Activated CD8-positive, alpha-beta memory T cell treated with anti-CD3 and anti-CD28 coated beads, Interleukin-2, amount 10 ng/mL, durations not matched to agents 7 days and 5 days (primary cell): ENCODE results near the gene LGALS12. TPM values are rescaled to one million over a fixed set of nuclear protein-coding genes. Genes with fewer than 3 reads are reported as not detected.
"Not testable (repeated sequence)": the region's sequence is repeated elsewhere in the genome, so short reads cannot be mapped to it uniquely, and the experiment has no call there.

Experiments used
- ATAC-seq: fragments of 150-1000 bp; cut with Tn5 transposase; one replicate; pipeline ENCODE4 v1.10.0; 2021; ENCODE audit warnings: moderate library complexity
- CTCF ChIA-PET: fragments of 350-600 bp; sonication (Branson Sonifier 250); formaldehyde crosslinking; loops from one replicate; lab custom pipeline; 2021; ENCODE audit warnings: antibody characterized with exemption; lab: Charles Lee
- DNase-seq: peaks from one replicate; pipeline ENCODE4 v3.0.0-alpha.2; 2020
- H3K27ac Mint-ChIP-seq: one replicate; pipeline ENCODE4 v1.8.0; 2021; ENCODE audit warnings: mild to moderate bottlenecking, mixed read lengths
- H3K27me3 Mint-ChIP-seq: one replicate; pipeline ENCODE4 v1.8.0; 2021; ENCODE audit warnings: mixed read lengths
- H3K36me3 Mint-ChIP-seq: one replicate; pipeline ENCODE4 v1.8.0; 2021; ENCODE audit warnings: mild to moderate bottlenecking, mixed read lengths
- H3K4me1 Mint-ChIP-seq: one replicate; pipeline ENCODE4 v1.8.0; 2021; ENCODE audit warnings: mixed read lengths
- H3K4me3 Mint-ChIP-seq: one replicate; pipeline ENCODE4 v1.8.0; 2021; ENCODE audit warnings: mild to moderate bottlenecking, moderate library complexity, mixed read lengths
- H3K9me3 Mint-ChIP-seq: one replicate; pipeline ENCODE4 v1.8.0; 2022; ENCODE audit warnings: low read depth, mixed read lengths
- total RNA-seq, 2 experiments: library from RNA; stranded (reverse); gene quantifications; one replicate each; pipeline ENCODE4 v1.2.3, GENCODE V29; 2021

Gene LGALS12
- total RNA-seq, 2 experiments from 2014 or later, result 0.23 to 0.29 TPM

DNA sequence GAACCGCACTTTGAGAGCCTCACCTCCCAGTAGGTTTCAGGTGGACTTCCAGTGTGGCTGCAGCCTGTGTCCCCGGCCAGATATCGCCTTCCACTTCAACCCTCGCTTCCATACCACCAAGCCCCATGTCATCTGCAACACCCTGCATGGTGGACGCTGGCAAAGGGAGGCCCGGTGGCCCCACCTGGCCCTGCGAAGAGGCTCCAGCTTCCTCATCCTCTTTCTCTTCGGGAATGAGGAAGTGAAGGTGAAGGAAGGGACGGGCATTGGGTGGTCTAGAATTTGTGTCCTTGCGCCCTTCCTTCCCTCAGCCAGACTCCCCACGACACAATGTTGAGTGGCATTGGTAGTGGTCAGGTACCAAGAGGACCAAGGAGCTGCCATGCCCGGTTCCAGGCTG is 2.9 kb downstream of the LGALS12 start:
- Mint-ChIP-seq H3K4me1 (peaks cover 5% of the 10 kb centered on the region), H3K27me3 (no peaks in the 10 kb centered on the region), H3K9me3 (no peaks in the 10 kb centered on the region), H3K27ac (no peak overlapping the region), H3K4me3 (no peak overlapping the region), H3K36me3 (no peaks in the 10 kb centered on the region)
- ATAC-seq, result no peak
- DNase-seq, result no peak
- CTCF ChIA-PET, result interaction anchor here (0.7 to 1.7 kb wide), 7 partner anchors 18 to 154 kb away, joined by 3 to 13 read pairs (median 3); partner anchors contain the start of genes PLAAT4 and PLAAT5

DNA sequence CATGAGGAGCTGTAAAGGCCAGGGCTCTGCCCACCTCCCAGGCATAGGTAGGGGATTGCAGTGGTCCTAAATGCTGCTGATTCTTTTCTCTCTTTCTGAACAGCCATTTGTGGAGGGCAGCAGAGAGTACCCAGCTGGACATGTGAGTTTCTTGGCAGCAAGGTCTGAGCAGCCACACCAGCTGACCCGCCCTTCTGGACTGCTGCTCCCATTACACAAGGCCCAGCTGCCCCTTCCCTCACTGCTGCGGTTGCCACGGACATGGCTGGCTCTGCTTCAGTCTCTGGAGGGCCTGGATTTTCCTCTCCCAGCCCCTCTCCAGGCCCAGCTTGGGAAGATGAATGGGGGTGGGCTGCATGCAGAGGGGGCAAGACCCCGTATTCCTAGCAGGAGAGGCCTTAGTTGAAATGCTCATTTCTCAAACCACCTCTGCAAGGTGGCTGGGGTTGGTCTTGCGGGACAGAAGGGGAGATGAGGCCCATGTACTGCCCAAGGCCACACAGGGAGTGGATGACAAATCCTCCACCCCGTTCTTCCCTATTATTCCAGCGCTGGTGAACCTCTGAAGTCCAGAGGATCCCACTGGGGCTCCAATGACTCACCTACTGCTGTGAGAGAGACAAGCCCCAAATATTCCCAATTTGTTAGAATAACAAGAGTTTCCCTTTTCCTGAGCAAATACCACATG is 4.6 kb downstream of the LGALS12 start:
- CTCF ChIA-PET, result no interaction called here
- no peaks in the 10 kb centered on the region for H3K27me3 Mint-ChIP-seq
- H3K36me3 Mint-ChIP-seq, result no peaks in the 10 kb centered on the region
- peaks cover 5% of the 10 kb centered on the region for H3K4me1 Mint-ChIP-seq
- H3K4me3 Mint-ChIP-seq, result no peak overlapping the region
- no peak for ATAC-seq
- no peaks in the 10 kb centered on the region for H3K9me3 Mint-ChIP-seq
- DNase-seq, result no peak
- H3K27ac Mint-ChIP-seq, result no peak overlapping the region

DNA sequence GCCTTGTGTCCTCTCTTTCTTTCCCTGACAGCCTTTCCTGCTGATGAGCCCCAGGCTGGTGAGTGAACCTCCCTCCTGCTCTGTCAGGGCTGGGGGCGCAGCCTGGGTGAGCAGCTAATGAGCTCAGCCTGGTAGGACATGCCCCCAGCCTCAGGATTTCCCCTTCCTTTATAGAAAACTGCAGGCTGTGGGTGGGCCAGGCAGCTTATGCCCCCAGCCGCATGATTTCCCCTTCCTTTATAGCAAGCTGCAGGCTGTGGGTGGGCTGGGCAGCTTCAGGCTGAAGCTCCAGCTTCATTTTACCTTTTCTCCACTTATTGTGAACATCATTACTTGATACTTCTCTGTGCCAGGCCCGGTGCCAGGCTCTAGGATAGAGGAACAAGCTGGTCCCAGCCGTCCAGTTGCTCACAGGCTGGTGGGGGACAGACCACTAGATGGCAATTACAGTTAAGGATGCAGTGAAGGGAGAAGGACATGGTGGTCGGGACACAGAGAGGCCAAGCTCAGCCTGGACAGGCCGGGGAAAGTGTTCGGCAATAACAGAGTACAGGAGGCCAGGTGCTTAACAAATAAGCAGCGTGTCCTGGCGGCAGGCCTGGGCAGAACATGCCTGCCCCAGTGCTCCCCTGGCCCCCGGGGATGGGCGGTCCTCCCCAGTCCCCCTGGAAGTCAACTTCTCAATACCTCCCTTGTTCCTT is 5.3 kb downstream of the LGALS12 start:
- no peaks in the 10 kb centered on the region for H3K4me1 Mint-ChIP-seq
- CTCF ChIA-PET, result interaction anchor here (1.0 kb wide), 1 partner anchor 33 kb away, joined by 3 read pairs; no protein-coding TSS in a partner anchor
- no peaks in the 10 kb centered on the region for H3K27me3 Mint-ChIP-seq
- no peak overlapping the region for H3K27ac Mint-ChIP-seq
- H3K4me3 Mint-ChIP-seq, result no peak overlapping the region
- no peaks in the 10 kb centered on the region for H3K9me3 Mint-ChIP-seq
- H3K36me3 Mint-ChIP-seq, result no peaks in the 10 kb centered on the region
- DNase-seq, result no peak
- ATAC-seq, result no peak

DNA sequence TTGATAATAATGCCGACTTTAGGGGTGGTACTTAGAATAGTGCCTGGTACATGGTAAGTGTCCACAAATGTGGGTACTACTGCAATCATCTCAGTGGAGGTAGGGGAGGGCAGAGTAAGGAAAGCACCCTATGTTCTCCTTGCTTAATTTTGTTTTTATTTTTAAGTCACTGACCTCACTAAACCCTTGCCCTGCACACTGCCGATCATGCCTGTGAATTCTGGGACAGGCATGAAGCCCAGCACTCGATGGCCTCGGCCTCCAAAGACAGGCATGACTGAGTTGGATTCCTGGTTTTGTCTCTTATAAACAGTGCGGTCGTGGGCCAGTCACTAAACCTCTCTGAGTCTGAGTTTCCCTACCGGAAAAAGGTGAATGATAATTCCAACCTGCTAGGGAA is 6.9 kb downstream of the LGALS12 start:
- no peak for DNase-seq
- peaks cover 1% of the 10 kb centered on the region for H3K4me1 Mint-ChIP-seq
- ATAC-seq, result no peak
- no peaks in the 10 kb centered on the region for H3K36me3 Mint-ChIP-seq
- no peaks in the 10 kb centered on the region for H3K27me3 Mint-ChIP-seq
- CTCF ChIA-PET, result no interaction called here
- no peak overlapping the region for H3K4me3 Mint-ChIP-seq
- H3K27ac Mint-ChIP-seq, result no peak overlapping the region
- no peaks in the 10 kb centered on the region for H3K9me3 Mint-ChIP-seq

DNA sequence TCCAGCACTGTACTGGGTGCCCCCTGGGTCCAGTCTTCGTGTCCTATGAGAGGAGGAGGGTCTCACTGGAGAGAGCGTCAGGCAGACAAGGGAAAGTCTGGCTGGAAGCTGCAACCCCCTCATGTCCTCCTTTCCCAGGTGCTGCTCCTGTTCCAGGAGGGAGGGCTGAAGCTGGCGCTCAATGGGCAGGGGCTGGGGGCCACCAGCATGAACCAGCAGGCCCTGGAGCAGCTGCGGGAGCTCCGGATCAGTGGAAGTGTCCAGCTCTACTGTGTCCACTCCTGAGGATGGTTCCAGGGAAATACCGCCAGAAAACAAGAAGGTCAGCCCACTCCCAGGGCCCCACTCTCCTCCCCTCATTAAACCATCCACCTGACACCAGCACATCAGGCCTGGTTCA is 10.2 kb downstream of the LGALS12 start:
- ATAC-seq, result no peak
- H3K36me3 Mint-ChIP-seq, result no peaks in the 10 kb centered on the region
- no peak overlapping the region for H3K27ac Mint-ChIP-seq

DNA sequence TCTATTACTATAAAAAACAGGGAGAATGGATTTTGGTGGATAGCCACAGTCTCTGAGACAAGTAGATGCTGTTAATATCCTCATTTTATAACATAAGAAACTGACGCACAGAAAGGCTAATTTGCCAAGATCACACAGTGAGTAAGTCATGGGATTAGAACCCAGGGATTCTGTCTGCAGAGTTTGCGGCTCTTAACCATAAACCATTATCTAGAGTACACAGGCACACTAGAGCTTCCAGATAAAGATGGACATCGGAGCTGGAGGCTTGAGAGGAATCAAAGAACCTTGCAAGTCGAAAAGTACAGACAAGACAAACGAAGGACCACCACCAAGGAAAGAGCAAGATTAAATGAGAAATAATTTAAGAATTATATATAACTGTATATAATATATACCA is 11.3 kb downstream of the LGALS12 start:
- ATAC-seq (no peak), DNase-seq (no peak)
- Mint-ChIP-seq H3K27ac (peak overlapping the region; percentile 53), H3K36me3 (no peaks in the 10 kb centered on the region), H3K4me3 (no peak overlapping the region), H3K9me3 (no peaks in the 10 kb centered on the region), H3K27me3 (no peaks in the 10 kb centered on the region), H3K4me1 (peaks cover 15% of the 10 kb centered on the region)
- CTCF ChIA-PET, result interaction anchor here (1.0 to 2.3 kb wide), 3 partner anchors 27 to 113 kb away, joined by 3 to 8 read pairs (median 3); no protein-coding TSS in a partner anchor

More for the DNA sequence above, 10.2 kb downstream of the LGALS12 start:
- DNase-seq, result no peak
- Mint-ChIP-seq H3K4me1 (peaks cover 15% of the 10 kb centered on the region), H3K4me3 (no peak overlapping the region), H3K27me3 (no peaks in the 10 kb centered on the region), H3K9me3 (no peaks in the 10 kb centered on the region)
- CTCF ChIA-PET, result interaction anchor here (1.2 to 2.3 kb wide), 3 partner anchors 26 to 123 kb away, joined by 3 to 8 read pairs (median 4); no protein-coding TSS in a partner anchor

DNA sequence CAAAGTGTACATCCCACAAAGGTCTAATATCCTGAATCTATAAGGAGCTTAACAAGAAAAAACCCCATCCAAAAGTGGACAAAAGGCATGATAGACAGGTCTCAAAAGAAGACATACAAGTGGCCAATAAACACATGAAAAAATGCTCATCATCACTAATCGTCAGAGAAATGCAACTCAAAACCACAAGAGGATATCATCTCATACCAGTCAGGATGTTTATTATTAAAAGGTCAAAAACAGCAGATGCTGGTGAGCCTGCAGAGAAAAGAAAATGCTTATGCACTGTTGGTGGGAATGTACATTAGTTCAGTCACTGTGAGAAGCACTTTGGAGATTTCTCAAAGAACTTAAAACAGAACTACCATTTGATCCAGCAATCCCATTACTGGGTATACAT is 12.7 kb downstream of the LGALS12 start:
- no peaks in the 10 kb centered on the region for H3K9me3 Mint-ChIP-seq
- peak overlapping the region; percentile 58 for H3K27ac Mint-ChIP-seq
- ATAC-seq, result peak; percentile 55
- no peak for DNase-seq
- CTCF ChIA-PET, result interaction anchor here (0.8 to 2.0 kb wide), 5 partner anchors 14 to 152 kb away, joined by 3 to 7 read pairs (median 4); partner anchors contain the start of gene ATL3
- peaks cover 15% of the 10 kb centered on the region for H3K4me1 Mint-ChIP-seq
- H3K27me3 Mint-ChIP-seq, result no peaks in the 10 kb centered on the region
- no peak overlapping the region for H3K4me3 Mint-ChIP-seq
- H3K36me3 Mint-ChIP-seq, result no peaks in the 10 kb centered on the region

DNA sequence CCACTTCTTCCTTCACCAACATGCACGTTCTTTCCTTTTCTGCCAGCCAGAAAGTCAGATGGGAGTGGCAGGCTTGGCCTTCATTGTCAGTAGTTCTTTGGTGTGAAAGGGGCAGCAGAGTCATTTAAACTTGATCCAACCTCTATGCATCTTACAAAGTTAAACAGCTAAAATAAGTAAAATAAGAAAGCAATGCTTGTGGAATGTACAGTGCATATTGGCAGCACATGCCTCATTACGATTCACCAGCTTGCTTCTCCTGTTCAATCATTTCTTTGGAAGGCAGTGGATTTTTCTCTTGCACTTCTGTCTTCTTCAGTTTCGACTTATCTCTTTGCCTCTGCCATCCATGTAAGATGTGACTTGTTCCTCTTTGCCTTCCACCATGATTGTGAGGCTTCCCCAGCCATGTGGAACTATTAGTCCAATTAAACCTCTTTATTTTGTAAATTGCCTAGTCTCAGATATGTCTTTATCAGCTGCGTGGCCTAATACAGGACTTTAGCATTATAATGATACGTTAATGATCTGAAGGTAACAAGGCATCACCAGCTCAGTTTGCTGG is 14.8 kb downstream of the LGALS12 start:
- no peak for ATAC-seq
- Mint-ChIP-seq H3K4me3 (no peak overlapping the region), H3K4me1 (peaks cover 15% of the 10 kb centered on the region), H3K27ac (no peak overlapping the region), H3K9me3 (peaks cover 2% of the 10 kb centered on the region), H3K36me3 (peaks cover 3% of the 10 kb centered on the region), H3K27me3 (no peaks in the 10 kb centered on the region)
- DNase-seq, result no peak
- CTCF ChIA-PET, result interaction anchor here (0.8 to 0.9 kb wide), 2 partner anchors 115 to 217 kb away, joined by 3 read pairs; no protein-coding TSS in a partner anchor

DNA sequence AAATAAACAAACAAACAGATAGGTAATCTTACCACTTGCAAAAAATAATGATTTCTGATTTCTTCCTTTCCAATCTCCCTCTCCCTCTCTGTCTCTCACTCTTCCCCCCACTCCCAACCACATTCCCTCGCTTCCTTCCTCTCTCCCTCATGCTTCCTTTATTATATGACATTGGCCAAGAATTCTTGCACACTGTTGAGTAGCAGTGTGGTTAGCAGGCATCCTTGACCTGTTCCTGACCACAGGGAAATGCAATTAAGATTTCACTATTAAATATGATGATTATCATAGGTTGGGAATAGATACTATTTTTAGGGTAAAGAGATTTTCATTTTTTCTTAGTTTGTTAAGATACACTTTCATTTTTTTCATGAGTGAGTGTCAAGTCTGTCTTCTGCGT is 16.0 kb downstream of the LGALS12 start:
- Mint-ChIP-seq H3K27ac (no peak overlapping the region), H3K4me1 (peaks cover 15% of the 10 kb centered on the region), H3K27me3 (no peaks in the 10 kb centered on the region), H3K9me3 (peaks cover 2% of the 10 kb centered on the region), H3K36me3 (peaks cover 4% of the 10 kb centered on the region), H3K4me3 (no peak overlapping the region)
- ATAC-seq, result no peak
- CTCF ChIA-PET, result interaction anchor here (0.5 kb wide), 1 partner anchor 15 kb away, joined by 4 read pairs; no protein-coding TSS in a partner anchor
- DNase-seq, result no peak

DNA sequence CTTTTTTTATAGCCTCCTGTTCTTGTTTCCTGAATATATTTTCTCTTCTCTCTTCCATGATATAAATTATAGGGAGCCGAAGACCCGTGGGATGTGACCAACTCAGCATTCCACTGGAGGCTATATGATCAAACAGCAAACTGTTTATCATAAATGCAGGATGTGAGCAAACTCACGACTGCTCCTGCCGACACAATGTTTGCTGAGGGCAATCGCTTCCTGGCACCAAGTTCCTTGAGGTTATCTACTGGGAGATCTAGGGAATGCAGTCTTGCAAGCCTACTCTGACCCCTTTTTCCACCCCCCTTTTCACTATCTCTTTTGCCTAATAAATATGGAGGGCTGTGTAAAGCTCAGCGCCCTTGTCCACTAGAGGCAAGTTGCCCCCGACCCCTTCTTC is 17.3 kb downstream of the LGALS12 start:
- peaks cover 4% of the 10 kb centered on the region for H3K36me3 Mint-ChIP-seq
- no peak overlapping the region for H3K27ac Mint-ChIP-seq
- CTCF ChIA-PET, result interaction anchor here (0.6 to 2.0 kb wide), 3 partner anchors 16 to 44 kb away, joined by 3 to 5 read pairs (median 3); no protein-coding TSS in a partner anchor
- H3K4me1 Mint-ChIP-seq, result peaks cover 11% of the 10 kb centered on the region
- DNase-seq (no peak), ATAC-seq (no peak)
- peaks cover 2% of the 10 kb centered on the region for H3K9me3 Mint-ChIP-seq
- no peak overlapping the region for H3K4me3 Mint-ChIP-seq
- H3K27me3 Mint-ChIP-seq, result no peaks in the 10 kb centered on the region

DNA sequence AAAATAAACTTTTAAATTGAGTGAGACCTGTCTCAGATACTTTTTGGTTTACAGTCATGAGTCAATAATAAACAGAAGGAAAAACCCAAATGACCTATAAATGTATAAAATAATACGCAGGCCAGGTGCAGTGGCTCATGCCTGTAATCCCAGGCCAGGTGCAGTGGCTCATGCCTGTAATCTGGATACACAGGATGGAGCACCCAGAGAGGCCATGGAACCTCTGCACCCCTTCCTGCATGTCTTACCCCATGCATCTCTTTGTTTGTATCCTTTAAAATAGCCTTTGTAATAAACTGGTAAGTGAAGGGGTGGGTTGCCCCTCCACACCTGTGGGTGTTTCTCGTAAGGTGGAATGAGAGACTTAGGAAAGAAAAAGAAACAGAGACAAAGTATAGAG is 21.8 kb downstream of the LGALS12 start:
- Mint-ChIP-seq H3K9me3 (peaks cover 2% of the 10 kb centered on the region), H3K36me3 (peaks cover 4% of the 10 kb centered on the region), H3K27ac (no peak overlapping the region), H3K4me3 (no peak overlapping the region), H3K4me1 (peaks cover 20% of the 10 kb centered on the region), H3K27me3 (no peaks in the 10 kb centered on the region)
- CTCF ChIA-PET, result no interaction called here
- no peak for DNase-seq
- no peak for ATAC-seq

DNA sequence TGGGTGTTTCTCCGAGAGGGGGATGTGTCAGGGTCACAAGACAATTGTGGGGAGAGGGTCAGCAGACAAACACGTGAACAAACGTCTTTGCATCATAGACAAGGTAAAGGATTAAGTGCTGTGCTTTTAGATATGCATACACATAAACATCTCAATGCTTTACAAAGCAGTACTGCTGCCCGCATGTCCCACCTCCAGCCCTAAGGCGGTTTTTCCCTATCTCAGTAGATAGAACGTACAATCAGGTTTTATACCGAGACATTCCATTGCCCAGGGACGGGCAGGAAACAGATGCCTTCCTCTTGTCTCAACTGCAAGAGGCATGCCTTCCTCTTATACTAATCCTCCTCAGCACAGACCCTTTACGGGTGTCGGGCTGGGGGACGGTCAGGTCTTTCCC is 22.3 kb downstream of the LGALS12 start:
- CTCF ChIA-PET, H3K9me3 Mint-ChIP-seq, H3K4me3 Mint-ChIP-seq, H3K27me3 Mint-ChIP-seq, ATAC-seq, DNase-seq, H3K36me3 Mint-ChIP-seq, H3K27ac Mint-ChIP-seq: not testable (repeated sequence)
- H3K4me1 Mint-ChIP-seq, result peaks cover 25% of the 10 kb centered on the region

DNA sequence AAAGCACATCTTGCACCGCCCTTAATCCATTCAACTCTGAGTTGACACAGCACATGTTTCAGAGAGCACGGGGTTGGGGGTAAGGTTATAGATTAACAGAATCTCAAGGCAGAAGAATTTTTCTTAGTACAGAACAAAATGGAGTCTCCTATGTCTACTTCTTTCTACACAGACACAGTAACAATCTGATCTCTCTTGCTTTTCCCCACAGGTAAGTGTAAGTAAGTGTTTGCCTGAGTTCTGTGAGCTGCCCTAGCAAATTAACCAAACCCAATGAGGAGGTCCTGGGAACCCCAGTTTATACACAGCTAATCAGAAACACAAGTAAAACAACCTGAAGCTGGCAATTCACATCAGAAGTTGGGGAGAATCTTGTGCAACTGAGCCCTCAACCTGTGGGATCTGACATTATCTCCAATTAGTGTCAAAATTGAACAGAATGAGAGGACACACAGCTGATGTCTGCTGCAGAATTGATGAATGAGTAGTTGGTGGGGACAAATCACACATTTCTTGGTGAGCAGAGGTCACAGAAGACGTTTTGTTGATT is 22.9 kb downstream of the LGALS12 start:
- ATAC-seq, H3K4me3 Mint-ChIP-seq, H3K27me3 Mint-ChIP-seq, H3K36me3 Mint-ChIP-seq, DNase-seq, H3K27ac Mint-ChIP-seq, H3K9me3 Mint-ChIP-seq: not testable (repeated sequence)
- CTCF ChIA-PET, result interaction anchor here (1.3 kb wide), 1 partner anchor 9 kb away, joined by 4 read pairs; no protein-coding TSS in a partner anchor
- H3K4me1 Mint-ChIP-seq, result peaks cover 31% of the 10 kb centered on the region
